GM20000 (cell line): Measurements from ENCODE around the gene PLEKHD1.
"Not testable (repeated sequence)": the region's sequence is repeated elsewhere in the genome, so short reads cannot be mapped to it uniquely, and the experiment has no call there.

Experiments used
- DNase-seq: peaks from one replicate; pipeline ENCODE4 v3.0.0; 2012; ENCODE audit warnings: low spot score
- CTCF ChIP-seq: IDR thresholded peaks from 2 replicates; pipeline ENCODE4 v1.5.1; 2012; ENCODE audit warnings: mild to moderate bottlenecking, control low read depth; ENCODE audit errors: extremely low read depth, missing control alignments

PLEKHD1 gene

GRCh38 chr14:69491193-69491592, 6.7 kb downstream of the PLEKHD1 start:
- DNase-seq, result no peak
- TF ChIP-seq CTCF, result no peak

GRCh38 chr14:69493038-69493437, 8.5 kb downstream of the PLEKHD1 start:
- no peak for TF ChIP-seq CTCF
- peak; percentile 2 for DNase-seq

- no peak for TF ChIP-seq CTCF
- no peak for DNase-seq
Observed at GRCh38 chr14:69493791-69494190, 9.3 kb downstream of the PLEKHD1 start.

- no peak for DNase-seq
- TF ChIP-seq CTCF, result no peak
Observed at GRCh38 chr14:69495341-69495921, 10.9 kb downstream of the PLEKHD1 start.

GRCh38 chr14:69497866-69498265, 13.3 kb downstream of the PLEKHD1 start:
- DNase-seq, result not testable (repeated sequence)

GRCh38 chr14:69498286-69498685, 13.8 kb downstream of the PLEKHD1 start:
- not testable (repeated sequence) for DNase-seq

GRCh38 chr14:69499436-69499835, 14.9 kb downstream of the PLEKHD1 start:
- no peak for TF ChIP-seq CTCF
- no peak for DNase-seq

- no peak for TF ChIP-seq CTCF
- no peak for DNase-seq
Observed at GRCh38 chr14:69500096-69500495, 15.6 kb downstream of the PLEKHD1 start.
